Lower leg skin (tissue), 3 donors: Measurements from ENCODE around the gene SLC29A1.

Source experiments
- CTCF ChIP-seq, 3 donors: fragments of 450-650 bp; IDR thresholded peaks; one replicate each; pipeline ENCODE4 v1.5.1; 2016; ENCODE audit warnings: antibody characterized with exemption in 3 of 3, mild to moderate bottlenecking in 3 of 3, moderate library complexity in 2 of 3
- POLR2A ChIP-seq, 2 donors: fragments of 450-650 bp; IDR thresholded peaks; one replicate each; pipeline ENCODE4 v1.6.1; 2016 to 2017; ENCODE audit warnings: antibody characterized with exemption in 2 of 2, mild to moderate bottlenecking in 1 of 2, moderate library complexity in 1 of 2

GRCh38 chr6:44277763-44278162, 54.4 kb downstream of the SLC29A1 start:
- TF ChIP-seq CTCF (IDR thresholded peaks at IDR 0.05): no peak
- TF ChIP-seq POLR2A (IDR thresholded peaks at IDR 0.05): no peak
